HG03457 (cell line): ENCODE data around the gene METTL26.

Experiments
- ATAC-seq: cut with Tn5 transposase; IDR thresholded peaks from one replicate; pipeline ENCODE4 v1.9.1; 2021; ENCODE audit warnings: moderate number of reproducible peaks; ENCODE audit not compliant: unreplicated experiment

METTL26 gene

DNA sequence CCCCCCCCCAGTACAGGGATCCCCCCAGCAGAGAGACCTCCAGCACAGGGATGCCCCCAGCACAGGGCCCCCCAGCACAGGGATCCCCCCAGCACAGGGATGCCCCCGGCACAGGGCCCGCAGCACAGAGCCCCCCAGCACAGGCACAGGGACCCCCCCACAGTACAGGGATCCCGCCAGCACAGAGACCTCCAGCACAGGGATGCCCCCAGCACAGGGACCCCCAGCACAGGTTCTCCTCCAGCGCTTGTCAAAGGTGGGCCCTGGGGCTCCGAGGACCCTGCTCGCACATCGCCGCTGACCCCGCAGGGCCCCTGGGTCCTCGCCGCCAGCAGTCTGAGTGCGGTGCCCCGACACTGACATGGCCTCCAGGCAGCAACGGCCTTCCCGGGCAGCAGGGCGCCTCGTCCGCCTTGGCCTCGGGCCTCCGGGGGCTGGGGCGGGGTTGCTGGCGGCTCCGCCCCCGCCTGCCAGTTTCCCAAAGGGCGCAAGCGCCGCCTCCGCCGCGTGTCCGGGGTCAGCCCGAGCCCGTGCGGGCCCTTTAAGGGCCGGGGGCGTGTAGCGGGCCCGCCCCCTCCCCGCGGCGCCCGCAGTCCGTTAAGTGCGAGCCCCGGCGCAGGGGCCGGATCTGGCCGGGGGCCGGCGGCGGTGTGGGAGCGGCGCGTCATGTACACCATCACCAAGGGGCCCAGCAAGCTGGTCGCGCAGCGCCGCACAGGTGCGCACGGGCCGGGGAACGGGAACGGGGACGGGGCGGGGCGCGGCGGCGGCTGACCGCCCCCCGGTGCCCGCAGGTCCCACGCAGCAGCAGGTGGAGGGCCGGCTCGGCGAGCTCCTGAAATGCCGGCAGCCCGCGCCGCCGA is 5.5 kb upstream of the METTL26 start, which contains the start of gene MCRIP2:
MCRIP2 (plus strand) TSS at position 503 of the 863 bp plus-strand sequence; CDS start at position 667, 164 bp downstream.
- ATAC-seq, result no peak

DNA sequence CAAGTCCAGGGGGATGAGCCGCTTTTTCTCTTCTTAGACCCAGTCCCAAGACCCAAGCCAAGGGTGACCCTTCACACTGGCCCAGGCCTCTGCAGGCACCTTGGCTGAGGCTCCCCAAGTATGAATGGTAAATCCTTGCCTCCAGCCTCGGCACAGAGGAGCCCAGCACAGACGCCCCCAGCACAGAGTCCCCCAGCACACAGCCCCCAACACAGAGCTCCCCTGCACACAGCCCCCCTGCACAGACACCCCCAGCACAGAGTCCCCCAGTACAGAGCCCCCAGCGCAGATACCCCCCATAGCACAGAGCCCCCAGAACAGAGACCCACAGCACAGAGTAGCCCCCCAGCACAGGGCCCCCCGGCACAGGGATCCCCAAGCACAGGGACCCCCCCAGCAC is 4.5 kb upstream of the METTL26 start:
- no peak for ATAC-seq

- no peak for ATAC-seq
Observed at GRCh38 chr16:638836-639235, 2.7 kb upstream of the METTL26 start.

- no peak for ATAC-seq
Observed at GRCh38 chr16:638034-638543, 2.0 kb upstream of the METTL26 start.

- no peak for ATAC-seq
Observed at GRCh38 chr16:637081-638018, 1.2 kb upstream of the METTL26 start.

GRCh38 chr16:635573-636205 is 416 bp downstream of the METTL26 start:
- peak; percentile 1 for ATAC-seq

GRCh38 chr16:634996-635395 is 1.1 kb downstream of the METTL26 start:
- no peak for ATAC-seq

GRCh38 chr16:634051-634670 is 1.9 kb downstream of the METTL26 start:
- ATAC-seq, result no peak

DNA sequence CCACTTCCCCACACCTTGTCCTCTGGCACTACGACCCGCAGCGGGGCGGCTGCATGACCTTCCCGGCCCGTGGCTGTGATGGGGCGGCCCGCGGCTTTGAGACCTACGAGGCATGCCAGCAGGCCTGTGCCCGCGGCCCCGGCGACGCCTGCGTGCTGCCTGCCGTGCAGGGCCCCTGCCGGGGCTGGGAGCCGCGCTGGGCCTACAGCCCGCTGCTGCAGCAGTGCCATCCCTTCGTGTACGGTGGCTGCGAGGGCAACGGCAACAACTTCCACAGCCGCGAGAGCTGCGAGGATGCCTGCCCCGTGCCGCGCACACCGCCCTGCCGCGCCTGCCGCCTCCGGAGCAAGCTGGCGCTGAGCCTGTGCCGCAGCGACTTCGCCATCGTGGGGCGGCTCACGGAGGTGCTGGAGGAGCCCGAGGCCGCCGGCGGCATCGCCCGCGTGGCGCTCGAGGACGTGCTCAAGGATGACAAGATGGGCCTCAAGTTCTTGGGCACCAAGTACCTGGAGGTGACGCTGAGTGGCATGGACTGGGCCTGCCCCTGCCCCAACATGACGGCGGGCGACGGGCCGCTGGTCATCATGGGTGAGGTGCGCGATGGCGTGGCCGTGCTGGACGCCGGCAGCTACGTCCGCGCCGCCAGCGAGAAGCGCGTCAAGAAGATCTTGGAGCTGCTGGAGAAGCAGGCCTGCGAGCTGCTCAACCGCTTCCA is 2.6 kb downstream of the METTL26 start:
- ATAC-seq, result no peak

DNA sequence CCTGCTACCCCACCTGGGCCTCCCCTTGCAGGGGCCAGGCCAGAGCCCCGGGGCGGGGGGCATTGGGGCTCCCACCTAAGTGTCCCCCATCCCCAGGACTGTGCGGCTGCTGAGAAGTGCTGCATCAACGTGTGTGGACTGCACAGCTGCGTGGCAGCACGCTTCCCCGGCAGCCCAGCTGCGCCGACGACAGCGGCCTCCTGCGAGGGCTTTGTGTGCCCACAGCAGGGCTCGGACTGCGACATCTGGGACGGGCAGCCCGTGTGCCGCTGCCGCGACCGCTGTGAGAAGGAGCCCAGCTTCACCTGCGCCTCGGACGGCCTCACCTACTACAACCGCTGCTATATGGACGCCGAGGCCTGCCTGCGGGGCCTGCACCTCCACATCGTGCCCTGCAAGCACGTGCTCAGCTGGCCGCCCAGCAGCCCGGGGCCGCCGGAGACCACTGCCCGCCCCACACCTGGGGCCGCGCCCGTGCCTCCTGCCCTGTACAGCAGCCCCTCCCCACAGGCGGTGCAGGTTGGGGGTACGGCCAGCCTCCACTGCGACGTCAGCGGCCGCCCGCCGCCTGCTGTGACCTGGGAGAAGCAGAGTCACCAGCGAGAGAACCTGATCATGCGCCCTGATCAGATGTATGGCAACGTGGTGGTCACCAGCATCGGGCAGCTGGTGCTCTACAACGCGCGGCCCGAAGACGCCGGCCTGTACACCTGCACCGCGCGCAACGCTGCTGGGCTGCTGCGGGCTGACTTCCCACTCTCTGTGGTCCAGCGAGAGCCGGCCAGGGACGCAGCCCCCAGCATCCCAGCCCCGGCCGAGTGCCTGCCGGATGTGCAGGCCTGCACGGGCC is 3.4 kb downstream of the METTL26 start:
- ATAC-seq, result no peak

DNA sequence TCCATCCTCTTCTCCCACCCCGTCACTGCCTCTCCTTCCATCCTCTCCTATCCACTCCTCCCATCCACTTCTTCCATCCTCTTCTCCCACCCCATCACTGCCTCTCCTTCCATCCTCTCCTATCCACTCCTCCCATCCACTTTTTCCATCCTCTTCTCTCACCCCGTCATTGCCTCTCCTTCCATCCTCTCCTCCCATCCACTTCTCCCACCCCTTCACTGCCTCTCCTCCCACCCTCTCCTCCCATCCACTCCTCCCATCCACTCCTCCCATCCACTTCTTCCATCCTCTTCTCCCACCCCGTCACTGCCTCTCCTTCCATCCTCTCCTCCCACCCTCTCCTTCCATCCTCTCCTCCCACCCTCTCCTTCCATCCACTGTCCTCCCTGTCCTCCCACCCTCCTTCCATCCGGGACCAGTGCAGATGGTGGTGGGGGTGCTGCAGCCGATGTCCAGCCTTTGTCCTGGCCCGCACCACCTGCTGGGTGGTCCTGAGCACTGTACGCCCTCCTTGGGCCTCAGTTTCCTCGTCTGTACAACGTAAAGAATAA is 4.2 kb downstream of the METTL26 start:
- no peak for ATAC-seq

DNA sequence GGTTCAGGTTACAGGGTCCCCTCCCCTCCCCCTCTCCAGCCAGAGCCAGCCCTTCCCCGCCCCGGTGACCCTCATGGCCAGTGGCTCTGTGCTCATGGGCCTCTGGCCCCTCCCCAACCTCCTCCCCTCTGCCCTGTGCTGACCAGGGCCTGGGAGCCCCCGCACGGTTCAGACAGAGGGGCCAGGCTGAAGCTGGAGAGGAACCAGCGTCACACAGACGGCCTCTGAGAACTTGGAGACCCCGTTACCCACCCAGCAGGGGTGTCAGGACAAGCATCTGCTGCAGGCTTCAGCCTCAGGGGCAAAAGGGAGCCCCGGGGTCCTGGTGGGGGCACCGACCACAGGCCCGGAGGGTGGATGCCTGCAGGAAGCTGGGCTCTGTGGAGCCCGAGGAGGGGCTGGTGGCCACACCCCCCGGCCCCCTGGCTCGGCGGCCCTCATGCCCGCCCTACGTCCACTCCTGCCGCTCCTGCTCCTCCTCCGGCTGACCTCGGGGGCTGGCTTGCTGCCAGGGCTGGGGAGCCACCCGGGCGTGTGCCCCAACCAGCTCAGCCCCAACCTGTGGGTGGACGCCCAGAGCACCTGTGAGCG is 5.2 kb downstream of the METTL26 start, which contains the start of gene WFIKKN1:
WFIKKN1 (plus strand) TSS at position 171 of the 591 bp plus-strand sequence; CDS start at position 440, 269 bp downstream.
- ATAC-seq, result no peak

GRCh38 chr16:630249-630814 is 5.8 kb downstream of the METTL26 start:
- no peak for ATAC-seq

DNA sequence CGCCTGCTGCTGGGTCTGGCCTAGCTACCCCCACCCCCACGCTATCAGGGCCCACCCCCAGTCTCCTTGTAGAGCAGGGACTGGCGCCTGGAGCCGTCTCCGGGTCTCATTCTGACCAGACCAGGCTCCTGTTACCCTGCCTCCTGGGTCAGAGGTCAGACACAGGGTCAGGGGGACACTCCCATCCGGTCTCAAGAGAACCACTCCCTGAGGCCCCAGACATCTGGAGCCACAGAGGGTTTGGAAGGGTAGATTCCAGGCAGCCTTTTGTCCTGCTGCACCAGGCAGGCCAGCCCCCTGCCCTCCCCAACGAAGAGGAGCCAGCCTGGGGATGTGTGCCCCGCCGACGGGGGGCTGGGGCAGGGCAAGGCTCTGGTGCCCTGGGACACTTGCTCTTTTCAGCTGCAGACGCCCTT is 6.3 kb downstream of the METTL26 start:
- ATAC-seq, result no peak

GRCh38 chr16:629185-629832 is 6.8 kb downstream of the METTL26 start:
- ATAC-seq, result no peak

DNA sequence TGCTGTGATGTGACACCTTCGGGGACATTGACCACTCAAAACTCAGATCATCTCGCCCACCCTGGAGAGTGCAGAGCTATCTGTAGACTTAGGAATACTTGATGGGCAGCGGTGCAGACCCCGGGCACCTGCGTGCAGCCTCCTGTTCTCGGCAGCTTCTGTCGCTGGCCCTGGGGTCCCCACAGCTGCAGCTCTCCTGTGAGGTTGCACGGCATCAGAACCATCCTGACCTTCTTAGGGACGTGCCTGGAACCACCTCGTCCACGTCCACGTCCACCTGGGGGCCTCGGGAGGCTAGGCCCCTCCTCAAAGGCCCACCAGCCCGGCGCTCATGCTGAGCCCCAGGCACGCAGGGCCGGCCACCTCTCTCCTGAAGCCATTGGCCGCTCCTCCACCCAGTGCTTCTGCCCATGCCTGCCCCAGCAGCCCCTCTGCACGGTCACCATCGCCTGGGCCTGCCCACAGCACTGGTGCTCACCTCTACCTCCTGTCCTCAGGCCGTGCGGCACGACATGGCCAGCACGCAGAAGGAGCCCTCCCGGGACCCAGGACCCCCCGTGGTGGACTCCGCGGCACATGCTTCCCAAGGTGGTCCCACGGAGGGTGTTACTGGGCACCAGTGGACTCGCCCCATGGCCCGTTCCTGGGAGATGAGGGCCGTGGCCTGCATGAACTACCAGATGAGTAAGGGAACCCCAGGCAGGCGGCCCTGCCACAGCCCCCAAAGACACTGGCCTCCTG is 7.6 kb downstream of the METTL26 start:
- no peak for ATAC-seq
